Right cardiac atrium (tissue), 5 donors: ENCODE results near the gene CHD8. TPM values are rescaled to one million over a fixed set of nuclear protein-coding genes. Genes with fewer than 3 reads are reported as not detected.
A peak's percentile ranks its signal among the peaks of the same experiment; 100 is the strongest.

Experiments used
- ATAC-seq, 2 donors: fragments of 200-7000 bp; cut with Tn5 transposase; one replicate each; pipeline versions ENCODE4 v1.8.0 to v1.9.1; 2020; ENCODE audit warnings: moderate library complexity in 2 of 2, mild to moderate bottlenecking in 1 of 2
- DNase-seq, 3 donors: peaks; one replicate each; pipeline ENCODE4 v3.0.0-alpha.2; 2020
- H3K27ac ChIP-seq: one replicate; pipeline ENCODE4 v1.5.1; 2013; ENCODE audit warnings: mild to moderate bottlenecking, low read length, control low read depth, moderate library complexity
- H3K27me3 ChIP-seq: one replicate; pipeline ENCODE4 v1.6.1; 2013; ENCODE audit not compliant: control insufficient read depth, insufficient read depth
- H3K4me1 ChIP-seq: one replicate; pipeline ENCODE4 v1.6.1; 2013; ENCODE audit warnings: low read length; ENCODE audit not compliant: control insufficient read depth, insufficient read depth
- H3K4me3 ChIP-seq: one replicate; pipeline ENCODE4 v1.5.1; 2013; ENCODE audit warnings: low read length, control low read depth
- H3K9me3 ChIP-seq: one replicate; pipeline ENCODE4 v1.6.1; 2013; ENCODE audit warnings: low read length; ENCODE audit not compliant: control insufficient read depth
- WGBS: extraction: QIAGEN DNeasy Blood & Tissue Kit; methylation state at CpG from one replicate; pipeline ENCODE4 v1.1.7; 2013; 5-methylcytosine and 5-hydroxymethylcytosine counted together
- intact Hi-C, 4 donors: fragments of 100-400 bp; cut with DNase I; formaldehyde crosslinking; loops; one replicate each; pipeline versions ENCODE4 v1.11.0 to v1.14.0; 2022 to 2023
- polyA plus RNA-seq: library from polyadenylated mRNA; stranded (reverse); fragments of 200-250 nt; gene quantifications from one replicate; pipeline ENCODE4 v1.2.3, GENCODE V29; 2013
- total RNA-seq, 4 donors: library from RNA; stranded (reverse); fragmentation: NEBNext Ultra II Directional; extraction: Animal tissue kit (Norgen Biotek cat#: 25700); gene quantifications; one replicate each; pipeline ENCODE4 v1.2.1, GENCODE V29; 2021
- donor health status: healthy with polysubstance abuse.
- donor health status: DM: no; HTN: yes; CAD: no.
- donor health status: DM: no; HTN: no; CAD: no.
- donor health status: DM: no; HTN: yes; CAD: no; lungs with severe emphysema.
- donor health status: DM: yes; HTN: yes; CAD: no.

CHD8 gene
- total and polyA plus RNA-seq, 5 donors, result 21.0 to 40.6 (median 39.7) TPM

- WGBS, result 1% methylated on average over 11 of the region's 11 CpGs
- peak overlapping the region; percentile 91 for H3K4me3 ChIP-seq
- H3K9me3 ChIP-seq, result no peaks in the 10 kb centered on the region
- no peaks in the 10 kb centered on the region for H3K27me3 ChIP-seq
- DNase-seq (no peak), ATAC-seq (no peak)
- peak overlapping the region; percentile 53 for H3K27ac ChIP-seq
- intact Hi-C loops, result no loop called here
- peaks cover 2% of the 10 kb centered on the region for H3K4me1 ChIP-seq
These were observed 19.3 kb downstream of the CHD8 start for GRCh38 chr14:21436567-21437062.

GRCh38 chr14:21431126-21431525, 24.8 kb downstream of the CHD8 start:
- Histone ChIP-seq H3K9me3 (no peaks in the 10 kb centered on the region), H3K4me1 (no peaks in the 10 kb centered on the region), H3K27ac (no peak overlapping the region), H3K4me3 (no peak overlapping the region), H3K27me3 (no peaks in the 10 kb centered on the region)
- ATAC-seq, result peak in 1 of 2 donors; percentile 10
- intact Hi-C loops, result no loop called here
- no peak for DNase-seq
- WGBS, result 100% methylated on average over 2 of the region's 2 CpGs

- ATAC-seq (peak; percentile 31 to 54), DNase-seq (peak in 1 of 3 donors; percentile 41)
- Histone ChIP-seq H3K4me3 (no peak overlapping the region), H3K9me3 (no peaks in the 10 kb centered on the region), H3K4me1 (no peaks in the 10 kb centered on the region), H3K27ac (no peak overlapping the region), H3K27me3 (no peaks in the 10 kb centered on the region)
- intact Hi-C loops, result no loop called here
- WGBS, result 78% methylated on average over 4 of the region's 4 CpGs
These were observed 27.0 kb downstream of the CHD8 start for GRCh38 chr14:21428930-21429329.

GRCh38 chr14:21426692-21427091, 29.2 kb downstream of the CHD8 start:
- no peaks in the 10 kb centered on the region for H3K4me1 ChIP-seq
- intact Hi-C loops, result no loop called here
- no peaks in the 10 kb centered on the region for H3K9me3 ChIP-seq
- no peak for ATAC-seq
- H3K4me3 ChIP-seq, result no peak overlapping the region
- no peak for DNase-seq
- 93% methylated on average over 1 of the region's 1 CpG for WGBS
- H3K27ac ChIP-seq, result no peak overlapping the region
- H3K27me3 ChIP-seq, result no peaks in the 10 kb centered on the region

GRCh38 chr14:21419528-21419927, 36.4 kb downstream of the CHD8 start:
- intact Hi-C loops, result loop anchor here in 1 of 4 donors (10.0 kb wide), 1 partner anchor 55 kb away; no protein-coding TSS in a partner anchor
- H3K4me3 ChIP-seq, result no peak overlapping the region
- no peaks in the 10 kb centered on the region for H3K4me1 ChIP-seq
- ATAC-seq, result no peak
- 94% methylated on average over 5 of the region's 5 CpGs for WGBS
- H3K27ac ChIP-seq, result no peak overlapping the region
- H3K9me3 ChIP-seq, result no peaks in the 10 kb centered on the region
- no peak for DNase-seq
- H3K27me3 ChIP-seq, result no peaks in the 10 kb centered on the region

GRCh38 chr14:21415329-21415728, 40.6 kb downstream of the CHD8 start:
- Histone ChIP-seq H3K4me3 (no peak overlapping the region), H3K4me1 (no peaks in the 10 kb centered on the region), H3K27me3 (no peaks in the 10 kb centered on the region), H3K27ac (no peak overlapping the region), H3K9me3 (no peaks in the 10 kb centered on the region)
- WGBS, result 94% methylated on average over 4 of the region's 4 CpGs
- intact Hi-C loops, result loop anchor here in 1 of 4 donors (10.0 kb wide), 1 partner anchor 51 kb away; no protein-coding TSS in a partner anchor
- DNase-seq, result no peak
- no peak for ATAC-seq

GRCh38 chr14:21414137-21414631, 41.7 kb downstream of the CHD8 start:
- intact Hi-C loops, result loop anchor here in 1 of 4 donors (10.0 kb wide), 1 partner anchor 49 kb away; no protein-coding TSS in a partner anchor
- no peaks in the 10 kb centered on the region for H3K4me1 ChIP-seq
- no peaks in the 10 kb centered on the region for H3K9me3 ChIP-seq
- H3K4me3 ChIP-seq, result no peak overlapping the region
- WGBS, result 94% methylated on average over 1 of the region's 1 CpG
- DNase-seq, result no peak
- H3K27ac ChIP-seq, result no peak overlapping the region
- ATAC-seq, result no peak
- H3K27me3 ChIP-seq, result no peaks in the 10 kb centered on the region

- ATAC-seq (no peak), DNase-seq (no peak)
- no peaks in the 10 kb centered on the region for H3K9me3 ChIP-seq
- H3K4me3 ChIP-seq, result no peak overlapping the region
- H3K27ac ChIP-seq, result no peak overlapping the region
- H3K4me1 ChIP-seq, result no peaks in the 10 kb centered on the region
- intact Hi-C loops, result loop anchor here in 1 of 4 donors (10.0 kb wide), 1 partner anchor 53 kb away; no protein-coding TSS in a partner anchor
- H3K27me3 ChIP-seq, result no peaks in the 10 kb centered on the region
- WGBS, result 84% methylated on average over 3 of the region's 3 CpGs
These were observed 47.8 kb downstream of the CHD8 start for GRCh38 chr14:21408147-21408546.

- Histone ChIP-seq H3K27me3 (no peaks in the 10 kb centered on the region), H3K9me3 (no peaks in the 10 kb centered on the region), H3K27ac (no peak overlapping the region), H3K4me3 (no peak overlapping the region), H3K4me1 (no peaks in the 10 kb centered on the region)
- ATAC-seq (no peak), DNase-seq (no peak)
- intact Hi-C loops, result loop anchor here in 1 of 4 donors (10.0 kb wide), 1 partner anchor 51 kb away; no protein-coding TSS in a partner anchor
These were observed 49.7 kb downstream of the CHD8 start for GRCh38 chr14:21406213-21406612.

GRCh38 chr14:21405097-21405496, 50.8 kb downstream of the CHD8 start:
- intact Hi-C loops, result loop anchor here in 1 of 4 donors (10.0 kb wide), 1 partner anchor 50 kb away; no protein-coding TSS in a partner anchor
- 61% methylated on average over 3 of the region's 3 CpGs for WGBS
- DNase-seq, result no peak
- peak in 1 of 2 donors; percentile 56 for ATAC-seq
- Histone ChIP-seq H3K4me1 (no peaks in the 10 kb centered on the region), H3K27me3 (no peaks in the 10 kb centered on the region), H3K4me3 (no peak overlapping the region), H3K9me3 (no peaks in the 10 kb centered on the region), H3K27ac (no peak overlapping the region)

- DNase-seq (no peak), ATAC-seq (no peak)
- Histone ChIP-seq H3K9me3 (no peaks in the 10 kb centered on the region), H3K27ac (no peak overlapping the region), H3K4me3 (no peak overlapping the region), H3K4me1 (no peaks in the 10 kb centered on the region), H3K27me3 (no peaks in the 10 kb centered on the region)
- 96% methylated on average over 5 of the region's 5 CpGs for WGBS
- intact Hi-C loops, result no loop called here
These were observed 56.5 kb downstream of the CHD8 start for GRCh38 chr14:21399311-21399870.
